A549 (cell line): ENCODE data around the gene TUFM. TPM values are rescaled to one million over a fixed set of nuclear protein-coding genes. Genes with fewer than 3 reads are reported as not detected.

Experiments
- ATAC-seq, 2 experiments: fragments of 200-7000 bp in 1 of 2; fragments of >200 bp in 1 of 2; cut with Nextera tagmentation in 1 of 2; cut with Tn5 transposase in 1 of 2; 3 replicates each; pipeline versions ENCODE4 v1.8.0 to v1.9.1; 2018 to 2020; ENCODE audit warnings: mild to moderate bottlenecking in 1 of 2, moderate library complexity in 1 of 2
- CTCF ChIA-PET: fragments of 300-600 bp; sonication (Branson Sonifier 250); formaldehyde crosslinking; extraction: SDS; loops from one replicate; lab custom pipeline; 2021; ENCODE audit warnings: antibody characterized with exemption, inconsistent platforms; lab: Yijun Ruan, JAX
- POLR2A ChIA-PET: fragments of 350-600 bp; formaldehyde crosslinking; extraction: SDS; loops from one replicate; lab custom pipeline; 2021; ENCODE audit warnings: antibody characterized with exemption, inconsistent platforms; lab: Yijun Ruan, JAX
- DNase-seq, 2 experiments: peaks; one replicate each; pipeline versions ENCODE4 v3.0.0 to v3.0.0-alpha.2; 2011 to 2016; ENCODE audit warnings: low read depth in 1 of 2, low spot score in 1 of 2
- FAIRE-seq: peaks from 2 replicates; lab custom pipeline; 2011; peaks lifted over from hg19 to GRCh38; lab: Jason Lieb, UNC
- H3K27ac ChIP-seq, 2 experiments: fragments of >200 bp; sonication (Bioruptor Twin); formaldehyde crosslinking; 3 replicates each; pipeline ENCODE4 v1.5.1; 2016 to 2017
- H3K4me1 ChIP-seq: fragments of >200 bp; sonication (Bioruptor Twin); formaldehyde crosslinking; 3 replicates; pipeline ENCODE4 v1.6.1; 2016
- H3K4me2 ChIP-seq: fragments of >200 bp; sonication (Bioruptor Twin); formaldehyde crosslinking; 3 replicates; pipeline ENCODE4 v1.6.1; 2016
- H3K4me3 ChIP-seq: fragments of >200 bp; sonication (Bioruptor Twin); formaldehyde crosslinking; 3 replicates; pipeline ENCODE4 v1.5.1; 2016
- H3K9me3 ChIP-seq: fragments of >200 bp; sonication (Bioruptor Twin); formaldehyde crosslinking; 3 replicates; pipeline ENCODE4 v1.6.1; 2016
- BCL3 ChIP-seq: fragments of >200 bp; sonication (Bioruptor Twin); formaldehyde crosslinking; IDR thresholded peaks from 3 replicates; pipeline ENCODE4 v1.6.1; 2016
- BHLHE40 ChIP-seq: IDR thresholded peaks from 2 replicates; pipeline ENCODE4 v1.6.1; 2012; ENCODE audit warnings: low read depth, low read length, inconsistent platforms
- CBX2 ChIP-seq: fragments of 200-600 bp; sonication (generic); IDR thresholded peaks from 2 replicates; pipeline ENCODE4 v1.6.1; 2016; ENCODE audit warnings: low read depth, mild to moderate bottlenecking, borderline replicate concordance
- CBX8 ChIP-seq: fragments of 200-600 bp; sonication (generic); IDR thresholded peaks from 2 replicates; pipeline ENCODE4 v1.6.1; 2016
- CHD2 ChIP-seq: fragments of 150-350 bp; IDR thresholded peaks from 2 replicates; pipeline ENCODE4 v1.6.1; 2014; ENCODE audit warnings: low read length; ENCODE audit not compliant: partially characterized antibody
- CHD4 ChIP-seq: fragments of 200-600 bp; sonication (generic); IDR thresholded peaks from 2 replicates; pipeline ENCODE4 v1.6.1; 2016; ENCODE audit warnings: antibody characterized with exemption, mild to moderate bottlenecking, borderline replicate concordance
- E2F6 ChIP-seq: IDR thresholded peaks from 2 replicates; pipeline ENCODE4 v1.6.1; 2012; ENCODE audit warnings: low read depth, borderline replicate concordance
- EHMT2 ChIP-seq: fragments of 200-600 bp; sonication (generic); IDR thresholded peaks from 2 replicates; pipeline ENCODE4 v1.6.1; 2016; ENCODE audit warnings: antibody characterized with exemption, low read depth, mild to moderate bottlenecking, moderate library complexity
- ELK1 ChIP-seq: fragments of 150-350 bp; IDR thresholded peaks from 2 replicates; pipeline ENCODE4 v1.6.1; 2014; ENCODE audit warnings: low read depth, mild to moderate bottlenecking, low read length
- EP300 ChIP-seq, 2 experiments: fragments of >200 bp; sonication (Bioruptor Twin); formaldehyde crosslinking; IDR thresholded peaks; 2 replicates in 1 of 2; 3 replicates in 1 of 2; pipeline ENCODE4 v1.6.1; 2016 to 2017
- FOSB ChIP-seq: fragments of 250-450 bp; sonication (Bioruptor Pico); IDR thresholded peaks from 2 replicates; pipeline ENCODE4 v1.5.0; 2020; ENCODE audit warnings: mild to moderate bottlenecking, moderate library complexity
- FOSL2 ChIP-seq, 2 experiments: fragments of 450-650 bp in 1 of 2; fragments of >200 bp in 1 of 2; sonication (Bioruptor Twin) in 1 of 2; formaldehyde crosslinking; IDR thresholded peaks; 2 replicates each; pipeline versions ENCODE4 v1.5.0 to v1.6.1; 2016 to 2020; ENCODE audit warnings: mild to moderate bottlenecking in 1 of 2, moderate library complexity in 1 of 2
- HDAC2 ChIP-seq: fragments of 200-600 bp; sonication (generic); IDR thresholded peaks from 2 replicates; pipeline ENCODE4 v1.6.1; 2016
- JUNB ChIP-seq: fragments of >200 bp; sonication (Bioruptor Twin); formaldehyde crosslinking; IDR thresholded peaks from 2 replicates; pipeline ENCODE4 v1.6.1; 2016
- MAX ChIP-seq: IDR thresholded peaks from 2 replicates; pipeline ENCODE4 v1.6.1; 2012
- MAZ ChIP-seq: fragments of 150-350 bp; IDR thresholded peaks from 2 replicates; pipeline ENCODE4 v1.6.1; 2014; ENCODE audit warnings: antibody characterized with exemption, low read depth, low read length, borderline replicate concordance
- NFE2L2 ChIP-seq: fragments of 150-350 bp; conservative IDR thresholded peaks from 2 replicates; pipeline ENCODE4 v1.6.1; 2014; ENCODE audit warnings: low read length
- NPAS2 ChIP-seq: fragments of 250-450 bp; sonication (Bioruptor Pico); IDR thresholded peaks from 2 replicates; pipeline ENCODE4 v1.8.0; 2022; ENCODE audit warnings: mild to moderate bottlenecking, moderate library complexity, borderline replicate concordance
- PBX3 ChIP-seq: IDR thresholded peaks from 2 replicates; pipeline ENCODE4 v1.6.1; 2012
- PHF8 ChIP-seq: fragments of 200-600 bp; sonication (generic); IDR thresholded peaks from 2 replicates; pipeline ENCODE4 v1.6.1; 2016; ENCODE audit warnings: low read depth, mild to moderate bottlenecking, antibody characterized with exemption, moderate library complexity, borderline replicate concordance
- POLR2A ChIP-seq: IDR thresholded peaks from 2 replicates; pipeline ENCODE4 v1.6.1; 2012; ENCODE audit warnings: mild to moderate bottlenecking, low read length
- RAD21 ChIP-seq, 2 experiments: fragments of >200 bp in 1 of 2; sonication (Bioruptor Twin) in 1 of 2; formaldehyde crosslinking in 1 of 2; IDR thresholded peaks in 1 of 2; conservative IDR thresholded peaks in 1 of 2; 2 replicates in 1 of 2; 3 replicates in 1 of 2; pipeline ENCODE4 v1.6.1; 2012 to 2018; ENCODE audit warnings: inconsistent platforms in 1 of 2
- RCOR1 ChIP-seq: fragments of 150-350 bp; IDR thresholded peaks from 2 replicates; pipeline ENCODE4 v1.6.1; 2014; ENCODE audit warnings: antibody characterized with exemption, low read length, low read depth
- RNF2 ChIP-seq: fragments of 200-600 bp; sonication (generic); IDR thresholded peaks from 2 replicates; pipeline ENCODE4 v1.6.1; 2016; ENCODE audit warnings: low read depth, mild to moderate bottlenecking, antibody characterized with exemption, moderate library complexity, borderline replicate concordance
- TFCP2L1 ChIP-seq: fragments of 250-450 bp; sonication (Bioruptor Pico); IDR thresholded peaks from 2 replicates; pipeline ENCODE4 v1.5.0; 2021; ENCODE audit warnings: mild to moderate bottlenecking
- USF2 ChIP-seq: fragments of 450-650 bp; IDR thresholded peaks from 2 replicates; pipeline ENCODE4 v1.6.1; 2014; ENCODE audit warnings: antibody characterized with exemption
- WGBS: methylation state at CpG from one replicate; pipeline ENCODE4 v1.1.6; 2017; ENCODE audit errors: missing lambda C conversion rate; 5-methylcytosine and 5-hydroxymethylcytosine counted together
- polyA plus RNA-seq, 4 experiments: library from polyadenylated mRNA; depleted of rRNA in 3 of 4; stranded (reverse); fragments of >200 nt; fragmentation: RNase III in 1 of 4; extraction: RNeasy Plus Mini Kit Qiagen cat#74134 plus additional on column Dnase treatment in 1 of 4; gene quantifications; 2 replicates in 3 of 4; 3 replicates in 1 of 4; pipeline ENCODE4 v1.2.3, GENCODE V29; 2011 to 2017

The TUFM gene
- polyA plus RNA-seq, 2 of the 4 experiments (the other 2 are of a cell fraction): 159 to 260 TPM

GRCh38 chr16:28863929-28864793 is 18.0 kb upstream of the TUFM start:
- H3K9me3 ChIP-seq: no peaks in the 10 kb centered on the region
- no peak for TF ChIP-seq NFE2L2
- 0 out of 2 replicates have a peak, but pooled peaks have one; percentile 27 for TF ChIP-seq PHF8
- peak; percentile 40; the same call in 1 of the 2 replicates for TF ChIP-seq E2F6
- WGBS: 16% methylated on average over 28 of the region's 42 CpGs
- FAIRE-seq (no peak), ATAC-seq (peak; percentile 13 to 14; a peak in 3 of 6 replicates), DNase-seq (no peak)
- H3K4me3 ChIP-seq: peak overlapping the region; percentile 99
- peak overlapping the region; percentile 93 to 98 for H3K27ac ChIP-seq
- ChIA-PET CTCF (interaction anchor here (1.0 to 17.8 kb wide), 9 partner anchors 10 to 82 kb away, joined by 3 to 190 read pairs (median 4); partner anchors contain the start of genes NFATC2IP and TUFM), POLR2A (interaction anchor here (0.8 to 2.7 kb wide), 9 partner anchors 10 to 86 kb away, joined by 4 to 57 read pairs (median 9); partner anchors contain the start of genes ATXN2L, NFATC2IP and TUFM)
- peaks cover 10% of the 10 kb centered on the region; the same call in 2 of the 3 replicates for H3K4me1 ChIP-seq
- H3K4me2 ChIP-seq: peak overlapping the region; percentile 95

- no peak overlapping the region for H3K4me3 ChIP-seq
- ATAC-seq: no peak
- POLR2A ChIA-PET: interaction anchor here (0.5 to 0.6 kb wide), 2 partner anchors 31 to 118 kb away, joined by 3 read pairs; no protein-coding TSS in a partner anchor
- H3K9me3 ChIP-seq: no peaks in the 10 kb centered on the region
- H3K27ac ChIP-seq: peak overlapping the region in 1 of 2 experiments; percentile 54; a peak in 1 of 6 replicates
- TF ChIP-seq CBX2 (no peak), POLR2A (no peak), RCOR1 (no peak), NPAS2 (no peak), FOSL2 (IDR thresholded peaks at IDR 0.05) (no peak), FOSL2 (CRISPR knock-in tag; IDR thresholded peaks at IDR 0.05) (no peak), NFE2L2 (no peak), JUNB (no peak), USF2 (no peak), EHMT2 (no peak), CHD2 (no peak), HDAC2 (no peak), CBX8 (no peak), RAD21 (conservative IDR thresholded peaks at IDR 0.05 in 1 of 2, IDR thresholded peaks at IDR 0.05 in 1 of 2) (no peak), CHD4 (no peak), RNF2 (no peak), TFCP2L1 (CRISPR knock-in tag) (no peak), FOSB (no peak), EP300 (IDR thresholded peaks at IDR 0.05) (no peak)
- TF ChIP-seq, all 56 proteins: peak for 0
- no peak for DNase-seq
- Histone ChIP-seq H3K4me2 (no peak overlapping the region), H3K4me1 (peaks cover 15% of the 10 kb centered on the region)
- CTCF ChIA-PET: interaction anchor here (0.6 to 3.9 kb wide), 2 partner anchors 13 to 24 kb away, joined by 4 to 24 read pairs; partner anchors contain the start of gene TUFM
- WGBS: 83% methylated on average over 4 of the region's 4 CpGs
- FAIRE-seq: no peak
These were observed 13.2 kb upstream of the TUFM start for GRCh38 chr16:28859326-28859725.

GRCh38 chr16:28858421-28858820 is 12.3 kb upstream of the TUFM start:
- POLR2A ChIA-PET: interaction anchor here (0.7 to 1.4 kb wide), 2 partner anchors 12 to 36 kb away, joined by 3 to 4 read pairs; partner anchors contain the start of genes ATXN2L and TUFM
- no peaks in the 10 kb centered on the region for H3K9me3 ChIP-seq
- no peak overlapping the region for H3K4me2 ChIP-seq
- DNase-seq (no peak), ATAC-seq (no peak), FAIRE-seq (no peak)
- H3K4me3 ChIP-seq: no peak overlapping the region
- 83% methylated on average over 8 of the region's 8 CpGs for WGBS
- H3K27ac ChIP-seq: peak overlapping the region; percentile 26 to 54; a peak in 3 of 6 replicates
- TF ChIP-seq BCL3: no peak
- no peak for TF ChIP-seq BHLHE40
- TF ChIP-seq NFE2L2: no peak
- no peak for TF ChIP-seq MAX
- no peak for TF ChIP-seq JUNB
- no peak for TF ChIP-seq CBX8
- no peak for TF ChIP-seq ELK1
- no peak for TF ChIP-seq MAZ
- TF ChIP-seq PBX3: no peak
- CTCF ChIA-PET: interaction anchor here (1.0 to 3.9 kb wide), 4 partner anchors 12 to 87 kb away, joined by 3 to 24 read pairs (median 3); partner anchors contain the start of gene TUFM
- peaks cover 15% of the 10 kb centered on the region for H3K4me1 ChIP-seq
